GM19099 (cell line): ENCODE results near the gene CHIC2.

Experiments used
- POLR2A ChIP-seq: IDR thresholded peaks from 3 replicates; pipeline ENCODE4 v1.6.1; 2011; ENCODE audit warnings: low read depth; ENCODE audit not compliant: insufficient read length; ENCODE audit errors: extremely low read depth

Gene CHIC2

GRCh38 chr4:54066718-54067129 lies 2.3 kb upstream of the CHIC2 start:
- no peak for TF ChIP-seq POLR2A

GRCh38 chr4:54066088-54066415 lies 1.6 kb upstream of the CHIC2 start:
- no peak for TF ChIP-seq POLR2A

- no peak for TF ChIP-seq POLR2A
Measured at GRCh38 chr4:54065282-54066087, 1.1 kb upstream of the CHIC2 start.

- no peak for TF ChIP-seq POLR2A
Measured at GRCh38 chr4:54063737-54064316, 578 bp downstream of the CHIC2 start.

- no peak for TF ChIP-seq POLR2A
Measured at GRCh38 chr4:54063229-54063628, 1.2 kb downstream of the CHIC2 start.

- TF ChIP-seq POLR2A: no peak
Measured at GRCh38 chr4:54062392-54062791, 2.0 kb downstream of the CHIC2 start.

GRCh38 chr4:54061873-54062272 lies 2.5 kb downstream of the CHIC2 start:
- TF ChIP-seq POLR2A: no peak

- TF ChIP-seq POLR2A: no peak
Measured at GRCh38 chr4:54061067-54061466, 3.3 kb downstream of the CHIC2 start.

GRCh38 chr4:54060116-54060515 lies 4.3 kb downstream of the CHIC2 start:
- no peak for TF ChIP-seq POLR2A

GRCh38 chr4:54058171-54058570 lies 6.2 kb downstream of the CHIC2 start:
- TF ChIP-seq POLR2A: no peak

- no peak for TF ChIP-seq POLR2A
Measured at GRCh38 chr4:54056360-54056759, 8.0 kb downstream of the CHIC2 start.

GRCh38 chr4:54055494-54055893 lies 8.9 kb downstream of the CHIC2 start:
- TF ChIP-seq POLR2A: no peak

GRCh38 chr4:54054501-54054900 lies 9.9 kb downstream of the CHIC2 start:
- TF ChIP-seq POLR2A: no peak

- no peak for TF ChIP-seq POLR2A
Measured at GRCh38 chr4:54050214-54050904, 14.0 kb downstream of the CHIC2 start.

GRCh38 chr4:54041933-54042332 lies 22.5 kb downstream of the CHIC2 start:
- no peak for TF ChIP-seq POLR2A

GRCh38 chr4:54041100-54041499 lies 23.3 kb downstream of the CHIC2 start:
- TF ChIP-seq POLR2A: no peak

- TF ChIP-seq POLR2A: no peak
Measured at GRCh38 chr4:54038056-54038455, 26.3 kb downstream of the CHIC2 start.

GRCh38 chr4:54036184-54036583 lies 28.2 kb downstream of the CHIC2 start:
- TF ChIP-seq POLR2A: no peak
